ENCODE measurements around the gene TMEM236. TPM values are rescaled to one million over a fixed set of nuclear protein-coding genes. Genes with fewer than 3 reads are reported as not detected.

TMEM236 gene
- total RNA-seq, 1 donor from 2014 or later, result 0.66 TPM

DNA sequence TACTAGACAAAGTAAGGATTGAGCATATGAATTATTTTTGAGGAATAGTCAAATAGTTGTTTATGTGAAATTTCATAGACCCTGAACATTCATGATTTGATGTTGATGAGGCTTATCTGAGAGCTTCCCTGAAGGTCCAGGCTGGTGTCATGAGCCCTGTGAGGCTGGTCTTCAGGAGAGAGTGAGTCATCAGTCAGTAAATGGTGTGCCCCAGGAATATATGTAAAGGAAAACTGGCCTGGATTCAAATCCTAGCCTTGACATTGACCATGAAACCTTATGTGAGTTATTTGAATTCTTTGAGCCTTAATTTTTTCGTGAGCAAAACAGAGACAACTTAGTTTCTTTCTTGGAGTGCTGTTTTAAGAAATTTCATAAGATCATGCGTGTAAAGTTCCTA lies 6.2 kb downstream of the TMEM236 start:
- no peak for DNase-seq
- Histone ChIP-seq H3K36me3 (no peaks in the 10 kb centered on the region), H3K27me3 (ENCODE audit: low read depth) (no peaks in the 10 kb centered on the region), H3K9me3 (replicated peaks) (no peaks in the 10 kb centered on the region), H3K4me3 (no peak overlapping the region), H3K27ac (replicated peaks) (no peak overlapping the region), H3K4me1 (no peaks in the 10 kb centered on the region)
- intact Hi-C loops (cut with micrococcal nuclease), result no loop called here
- TF ChIP-seq, protein P1, sequence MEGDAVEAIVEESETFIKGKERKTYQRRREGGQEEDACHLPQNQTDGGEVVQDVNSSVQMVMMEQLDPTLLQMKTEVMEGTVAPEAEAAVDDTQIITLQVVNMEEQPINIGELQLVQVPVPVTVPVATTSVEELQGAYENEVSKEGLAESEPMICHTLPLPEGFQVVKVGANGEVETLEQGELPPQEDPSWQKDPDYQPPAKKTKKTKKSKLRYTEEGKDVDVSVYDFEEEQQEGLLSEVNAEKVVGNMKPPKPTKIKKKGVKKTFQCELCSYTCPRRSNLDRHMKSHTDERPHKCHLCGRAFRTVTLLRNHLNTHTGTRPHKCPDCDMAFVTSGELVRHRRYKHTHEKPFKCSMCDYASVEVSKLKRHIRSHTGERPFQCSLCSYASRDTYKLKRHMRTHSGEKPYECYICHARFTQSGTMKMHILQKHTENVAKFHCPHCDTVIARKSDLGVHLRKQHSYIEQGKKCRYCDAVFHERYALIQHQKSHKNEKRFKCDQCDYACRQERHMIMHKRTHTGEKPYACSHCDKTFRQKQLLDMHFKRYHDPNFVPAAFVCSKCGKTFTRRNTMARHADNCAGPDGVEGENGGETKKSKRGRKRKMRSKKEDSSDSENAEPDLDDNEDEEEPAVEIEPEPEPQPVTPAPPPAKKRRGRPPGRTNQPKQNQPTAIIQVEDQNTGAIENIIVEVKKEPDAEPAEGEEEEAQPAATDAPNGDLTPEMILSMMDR (IDR thresholded peaks at IDR 0.05; ENCODE audit: borderline replicate concordance), result no peak

DNA sequence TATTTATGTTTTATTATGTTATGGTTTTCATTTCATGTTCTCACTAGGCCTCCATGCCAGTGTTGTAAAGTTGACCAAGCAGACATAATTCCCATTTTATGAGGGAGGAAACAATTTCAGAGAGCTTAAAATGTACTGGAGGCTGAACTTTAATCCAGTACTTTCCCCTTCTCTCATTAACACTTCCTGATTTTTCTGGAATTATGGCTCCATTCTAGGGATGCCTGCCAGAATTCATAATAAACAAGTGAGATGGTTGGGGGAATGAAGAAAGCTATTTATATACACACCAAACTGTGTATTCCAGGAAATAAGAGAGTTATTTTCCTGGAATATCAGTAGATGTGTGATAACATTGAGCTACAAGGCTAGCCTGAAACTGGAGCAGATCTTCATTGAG lies 6.9 kb downstream of the TMEM236 start:
- H3K27ac ChIP-seq (replicated peaks), result no peak overlapping the region
- intact Hi-C loops (cut with micrococcal nuclease), result no loop called here
- no peaks in the 10 kb centered on the region for H3K4me1 ChIP-seq
- DNase-seq, result no peak
- no peak overlapping the region for H3K4me3 ChIP-seq
- TF ChIP-seq, protein P1 (IDR thresholded peaks at IDR 0.05; ENCODE audit: borderline replicate concordance), result no peak
- no peaks in the 10 kb centered on the region for H3K9me3 ChIP-seq (replicated peaks)
- no peaks in the 10 kb centered on the region for H3K36me3 ChIP-seq
- H3K27me3 ChIP-seq (ENCODE audit: low read depth), result no peaks in the 10 kb centered on the region

DNA sequence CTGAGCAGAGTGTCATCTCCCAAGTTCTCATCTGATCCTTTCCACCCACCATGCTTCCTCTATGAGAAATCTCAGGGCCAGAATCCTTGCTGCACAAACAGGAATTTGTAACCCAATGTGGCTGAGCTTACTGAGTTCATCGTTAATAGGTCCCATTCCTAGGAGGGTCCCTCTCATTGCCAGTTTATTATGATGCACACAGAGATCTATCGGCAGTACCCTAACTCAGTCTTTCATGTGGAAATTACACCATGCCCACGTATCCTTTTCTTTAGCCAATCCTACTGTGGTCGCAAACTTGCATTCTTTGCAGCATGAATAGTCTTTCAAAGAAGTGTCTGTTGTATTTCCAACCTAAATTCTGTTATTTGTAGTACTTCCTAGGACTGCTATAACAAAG lies 12.1 kb downstream of the TMEM236 start:
- Histone ChIP-seq H3K36me3 (no peaks in the 10 kb centered on the region), H3K9me3 (replicated peaks) (peaks cover 10% of the 10 kb centered on the region), H3K4me3 (no peak overlapping the region), H3K27ac (replicated peaks) (no peak overlapping the region), H3K4me1 (no peaks in the 10 kb centered on the region), H3K27me3 (ENCODE audit: low read depth) (no peaks in the 10 kb centered on the region)
- DNase-seq, result no peak
- intact Hi-C loops (cut with micrococcal nuclease), result no loop called here
- TF ChIP-seq, protein P1 (IDR thresholded peaks at IDR 0.05; ENCODE audit: borderline replicate concordance), result no peak

DNA sequence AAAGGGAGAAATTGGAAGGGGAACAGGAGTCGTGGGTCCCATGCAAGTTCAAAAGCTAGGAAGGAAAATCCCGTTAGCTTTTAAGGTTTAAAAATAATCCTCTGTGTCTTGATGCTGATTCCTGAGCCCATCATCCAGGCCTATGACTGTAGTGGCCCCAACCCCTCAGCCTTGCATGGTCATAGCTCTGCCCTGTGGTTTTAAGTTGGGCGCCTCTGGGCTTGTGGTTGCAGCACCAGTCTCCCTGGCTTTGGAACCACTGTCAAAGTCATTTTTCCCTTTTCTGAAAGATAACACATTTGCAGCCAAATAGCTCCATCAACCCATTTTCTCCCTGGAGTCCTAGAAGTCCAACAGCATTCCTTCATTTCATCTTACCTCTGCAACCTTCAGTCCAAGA lies 13.6 kb downstream of the TMEM236 start:
- no peak overlapping the region for H3K27ac ChIP-seq (replicated peaks)
- TF ChIP-seq, protein P1 (IDR thresholded peaks at IDR 0.05; ENCODE audit: borderline replicate concordance), result no peak
- H3K9me3 ChIP-seq (replicated peaks), result peaks cover 10% of the 10 kb centered on the region
- H3K27me3 ChIP-seq (ENCODE audit: low read depth), result no peaks in the 10 kb centered on the region
- no peak for DNase-seq
- H3K36me3 ChIP-seq, result no peaks in the 10 kb centered on the region
- intact Hi-C loops (cut with micrococcal nuclease), result no loop called here
- H3K4me3 ChIP-seq, result no peak overlapping the region
- no peaks in the 10 kb centered on the region for H3K4me1 ChIP-seq

DNA sequence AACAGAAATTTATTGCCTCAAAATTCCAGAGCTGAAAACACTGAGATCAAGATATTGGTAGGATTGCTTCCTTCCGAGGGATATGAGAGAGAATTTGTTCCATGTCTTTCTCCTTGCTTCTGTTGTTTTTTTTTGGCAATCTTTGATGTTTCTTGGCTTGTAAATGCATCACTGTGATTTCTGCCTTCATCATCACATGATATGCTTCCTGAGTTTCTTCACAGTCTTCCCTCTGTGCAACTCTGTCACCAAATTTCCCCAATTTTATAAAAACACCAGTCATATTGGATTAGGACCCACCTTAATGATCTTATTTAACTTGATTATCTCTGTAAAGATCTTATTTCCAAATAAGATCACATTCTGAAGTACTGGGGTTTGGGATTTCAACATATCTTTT lies 14.7 kb downstream of the TMEM236 start:
- no peak overlapping the region for H3K27ac ChIP-seq (replicated peaks)
- no peaks in the 10 kb centered on the region for H3K27me3 ChIP-seq (ENCODE audit: low read depth)
- no peak overlapping the region for H3K4me3 ChIP-seq
- H3K4me1 ChIP-seq, result no peaks in the 10 kb centered on the region
- no peaks in the 10 kb centered on the region for H3K36me3 ChIP-seq
- DNase-seq, result no peak
- peaks cover 10% of the 10 kb centered on the region for H3K9me3 ChIP-seq (replicated peaks)
- TF ChIP-seq, protein P1 (IDR thresholded peaks at IDR 0.05; ENCODE audit: borderline replicate concordance), result no peak
- intact Hi-C loops (cut with micrococcal nuclease), result no loop called here

DNA sequence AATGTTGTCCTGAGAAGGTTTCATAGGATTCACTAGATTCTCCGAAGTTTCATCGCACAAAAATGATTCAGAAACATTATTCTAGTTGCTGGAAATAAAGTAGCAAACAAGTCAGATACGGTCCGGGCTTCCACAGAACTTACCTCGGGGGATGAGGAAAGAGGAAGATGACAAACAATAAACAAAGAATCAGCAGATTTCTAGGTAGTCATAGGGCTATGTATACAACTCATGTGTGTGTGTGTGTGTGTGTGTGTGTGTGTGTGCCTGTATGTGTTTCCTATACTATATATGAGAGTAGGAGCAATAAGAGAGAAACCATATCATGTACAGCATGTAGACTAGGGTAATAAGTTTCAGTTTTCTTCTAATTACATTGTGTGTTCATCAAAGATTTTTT lies 16.5 kb downstream of the TMEM236 start:
- H3K9me3 ChIP-seq (replicated peaks), result peaks cover 10% of the 10 kb centered on the region
- TF ChIP-seq, protein P1 (IDR thresholded peaks at IDR 0.05; ENCODE audit: borderline replicate concordance), result no peak
- intact Hi-C loops (cut with micrococcal nuclease), result no loop called here
- no peaks in the 10 kb centered on the region for H3K27me3 ChIP-seq (ENCODE audit: low read depth)
- DNase-seq, result no peak
- no peak overlapping the region for H3K27ac ChIP-seq (replicated peaks)
- H3K4me1 ChIP-seq, result no peaks in the 10 kb centered on the region
- H3K36me3 ChIP-seq, result no peaks in the 10 kb centered on the region
- H3K4me3 ChIP-seq, result no peak overlapping the region
